H1 (cell line): ENCODE results near the gene WASF3. TPM values are rescaled to one million over a fixed set of nuclear protein-coding genes. Genes with fewer than 3 reads are reported as not detected.

Experiments used
- CTCF ChIA-PET: fragments of 300-600 bp; sonication (Branson Sonifier 250); formaldehyde crosslinking; loops from one replicate; lab custom pipeline; 2021; ENCODE audit not compliant: partially characterized antibody; lab: Charles Lee
- POLR2A ChIA-PET: fragments of 300-600 bp; sonication (Branson Sonifier 250); formaldehyde crosslinking; loops from one replicate; lab custom pipeline; 2021; ENCODE audit warnings: inconsistent platforms; ENCODE audit not compliant: partially characterized antibody; lab: Charles Lee
- DNase-seq, 2 experiments: peaks; one replicate each; pipeline versions ENCODE4 v3.0.0 to v3.0.0-alpha.2; 2010 to 2022; ENCODE audit warnings: low spot score in 2 of 2, low read depth in 1 of 2, mixed read lengths in 1 of 2
- FAIRE-seq: peaks from 2 replicates; lab custom pipeline; 2011; peaks lifted over from hg19 to GRCh38; lab: Jason Lieb, UNC
- H2AFZ ChIP-seq: 2 replicates; pipeline ENCODE4 v1.8.1; 2012; ENCODE audit warnings: low read length, inconsistent platforms
- H2AK5ac ChIP-seq: 2 replicates; pipeline ENCODE4 v1.6.1; 2013; ENCODE audit warnings: low read depth, low read length
- H2BK120ac ChIP-seq: replicated peaks from 2 replicates; pipeline ENCODE3; 2013; ENCODE audit warnings: low read depth, low read length, inconsistent platforms
- H2BK12ac ChIP-seq: 2 replicates; pipeline ENCODE4 v1.6.1; 2013; ENCODE audit warnings: low read depth, low read length
- H2BK15ac ChIP-seq: 2 replicates; pipeline ENCODE4 v1.6.1; 2013; ENCODE audit warnings: low read length
- H2BK20ac ChIP-seq: 2 replicates; pipeline ENCODE4 v1.6.1; 2013; ENCODE audit warnings: low read length
- H2BK5ac ChIP-seq: 2 replicates; pipeline ENCODE4 v1.6.1; 2013; ENCODE audit warnings: low read depth, low read length
- H3K14ac ChIP-seq: 2 replicates; pipeline ENCODE4 v1.6.1; 2013; ENCODE audit warnings: inconsistent platforms; ENCODE audit not compliant: insufficient read length
- H3K18ac ChIP-seq: 2 replicates; pipeline ENCODE4 v1.6.1; 2013; ENCODE audit warnings: low read length; ENCODE audit errors: extremely low read depth
- H3K23ac ChIP-seq: 2 replicates; pipeline ENCODE4 v1.6.1; 2013; ENCODE audit warnings: inconsistent platforms; ENCODE audit not compliant: insufficient read length
- H3K23me2 ChIP-seq: 2 replicates; pipeline ENCODE4 v1.6.1; 2013; ENCODE audit warnings: low read depth, low read length
- H3K27ac ChIP-seq: 2 replicates; pipeline ENCODE4 v1.6.1; 2011; ENCODE audit warnings: low read depth, low read length, inconsistent platforms
- H3K27me3 ChIP-seq, 4 experiments: replicated peaks in 1 of 4; 1 replicate in 1 of 4; 2 replicates in 3 of 4; pipeline versions ENCODE4 v1.6.1 to v1.8.1; 2011 to 2013; ENCODE audit warnings: low read length in 3 of 4, mild to moderate bottlenecking in 3 of 4, inconsistent platforms in 2 of 4, mixed read lengths in 2 of 4, moderate library complexity in 1 of 4; ENCODE audit not compliant: control insufficient read depth in 3 of 4, insufficient read depth in 3 of 4; ENCODE audit errors: extremely low read depth in 1 of 4
- H3K36me3 ChIP-seq, 4 experiments: 2 replicates each; pipeline versions ENCODE4 v1.6.1 to v1.8.1; 2011 to 2013; ENCODE audit warnings: mild to moderate bottlenecking in 4 of 4, low read length in 3 of 4, moderate library complexity in 2 of 4, control low read depth in 1 of 4, inconsistent platforms in 1 of 4; ENCODE audit not compliant: insufficient read depth in 4 of 4, control insufficient read depth in 2 of 4
- H3K4ac ChIP-seq: replicated peaks from 2 replicates; pipeline ENCODE3; 2013; ENCODE audit warnings: low read length, low read depth, mixed read lengths, inconsistent platforms; ENCODE audit not compliant: insufficient read length
- H3K4me1 ChIP-seq, 4 experiments: replicated peaks in 1 of 4; 1 replicate in 1 of 4; 2 replicates in 3 of 4; pipeline versions ENCODE4 v1.6.1 to v1.8.1; 2011 to 2013; ENCODE audit warnings: low read length in 3 of 4, inconsistent platforms in 2 of 4, mixed read lengths in 1 of 4; ENCODE audit not compliant: insufficient read depth in 4 of 4, control insufficient read depth in 3 of 4
- H3K4me2 ChIP-seq, 2 experiments: 2 replicates each; pipeline versions ENCODE4 v1.6.1 to v1.8.1; 2011 to 2013; ENCODE audit warnings: low read depth in 2 of 2, low read length in 2 of 2, control low read depth in 1 of 2, inconsistent platforms in 1 of 2, mild to moderate bottlenecking in 1 of 2; ENCODE audit not compliant: insufficient read depth in 1 of 2
- H3K4me3 ChIP-seq, 4 experiments: fragments of 200-600, 300-600 bp in 1 of 4; sonication (generic), shearing (Covaris generic), sonication (Bioruptor Twin) in 1 of 4; 2 replicates each; pipeline versions ENCODE4 v1.5.1 to v1.8.1; 2011 to 2016; ENCODE audit warnings: low read length in 4 of 4, low read depth in 3 of 4, control low read depth in 2 of 4, inconsistent platforms in 2 of 4, mild to moderate bottlenecking in 2 of 4, mixed read lengths in 1 of 4, moderate library complexity in 1 of 4; ENCODE audit not compliant: insufficient read depth in 2 of 4; ENCODE audit errors: extremely low read depth in 1 of 4
- H3K56ac ChIP-seq: replicated peaks from 2 replicates; pipeline ENCODE3; 2013; ENCODE audit warnings: low read depth, mild to moderate bottlenecking, mixed read lengths, low read length, inconsistent platforms; ENCODE audit not compliant: insufficient read length
- H3K79me1 ChIP-seq: 2 replicates; pipeline ENCODE4 v1.6.1; 2013; ENCODE audit warnings: low read depth, low read length, control low read depth
- H3K79me2 ChIP-seq, 2 experiments: 2 replicates each; pipeline versions ENCODE4 v1.6.1 to v1.8.1; 2012 to 2013; ENCODE audit warnings: low read length in 2 of 2, mild to moderate bottlenecking in 2 of 2, inconsistent platforms in 1 of 2; ENCODE audit not compliant: insufficient read depth in 2 of 2, control insufficient read depth in 1 of 2
- H3K9ac ChIP-seq, 4 experiments: replicated peaks in 1 of 4; 1 replicate in 1 of 4; 2 replicates in 3 of 4; pipeline versions ENCODE4 v1.6.1 to v1.8.1; 2011 to 2013; ENCODE audit warnings: low read depth in 3 of 4, low read length in 3 of 4, control low read depth in 2 of 4, mild to moderate bottlenecking in 2 of 4, moderate library complexity in 2 of 4, inconsistent platforms in 1 of 4; ENCODE audit errors: extremely low read depth in 1 of 4
- H3K9me3 ChIP-seq, 2 experiments: 2 replicates each; pipeline versions ENCODE4 v1.6.1 to v1.8.1; 2012 to 2013; ENCODE audit warnings: mild to moderate bottlenecking in 2 of 2, moderate library complexity in 2 of 2, control low read depth in 1 of 2, inconsistent platforms in 1 of 2, low read depth in 1 of 2, low read length in 1 of 2, mixed read lengths in 1 of 2; ENCODE audit not compliant: insufficient read depth in 2 of 2
- H4K20me1 ChIP-seq, 2 experiments: replicated peaks in 1 of 2; 2 replicates each; pipeline versions ENCODE3 to v1.8.1; 2011 to 2013; ENCODE audit warnings: inconsistent platforms in 2 of 2, low read length in 2 of 2, mild to moderate bottlenecking in 1 of 2; ENCODE audit not compliant: insufficient read depth in 2 of 2, control insufficient read depth in 1 of 2
- H4K5ac ChIP-seq: 2 replicates; pipeline ENCODE4 v1.6.1; 2013; ENCODE audit warnings: low read length, low read depth, mixed read lengths, inconsistent platforms; ENCODE audit not compliant: insufficient read length
- H4K8ac ChIP-seq: 2 replicates; pipeline ENCODE4 v1.8.0; 2013; ENCODE audit warnings: mild to moderate bottlenecking, moderate library complexity, low read length, inconsistent platforms; ENCODE audit not compliant: insufficient read depth; ENCODE audit errors: extremely low read depth
- H4K91ac ChIP-seq: replicated peaks from 2 replicates; pipeline ENCODE3; 2013; ENCODE audit warnings: low read length, mixed read lengths, inconsistent platforms; ENCODE audit not compliant: insufficient read length
- EZH2 ChIP-seq: fragments of 200-600 bp; sonication (generic); IDR thresholded peaks from 2 replicates; pipeline ENCODE4 v1.7.1; 2012; ENCODE audit warnings: low read depth, mild to moderate bottlenecking, moderate library complexity, low read length, inconsistent platforms; ENCODE audit not compliant: severe bottlenecking
- POLR2A ChIP-seq, 2 experiments: IDR thresholded peaks; 1 replicate in 1 of 2; 2 replicates in 1 of 2; pipeline ENCODE4 v1.6.1; 2011; ENCODE audit warnings: low read depth in 2 of 2, low read length in 2 of 2, mild to moderate bottlenecking in 2 of 2; ENCODE audit errors: control extremely low read depth in 1 of 2
- SP4 ChIP-seq: IDR thresholded peaks from 2 replicates; pipeline ENCODE4 v1.6.1; 2012; ENCODE audit warnings: low read length, inconsistent platforms
- ZNF274 ChIP-seq: IDR thresholded peaks from 2 replicates; pipeline ENCODE4 v1.7.0; 2012; ENCODE audit warnings: low read length, borderline replicate concordance; ENCODE audit errors: extremely low read depth
- WGBS, 2 experiments: shearing (Covaris generic) in 1 of 2; methylation state at CpG; one replicate each; pipeline versions ENCODE4 v1.1.6 to v1.1.7; 2013 to 2015; ENCODE audit warnings: low lambda C conversion rate in 2 of 2, mixed read lengths in 2 of 2, inconsistent platforms in 1 of 2, low coverage in 1 of 2, missing lambda C conversion rate in 1 of 2; ENCODE audit not compliant: insufficient replicate concordance in 2 of 2, insufficient coverage in 1 of 2, insufficient read length in 1 of 2; ENCODE audit errors: extremely low coverage in 1 of 2, missing lambda C conversion rate in 1 of 2; 5-methylcytosine and 5-hydroxymethylcytosine counted together
- polyA plus RNA-seq, 7 experiments: library from polyadenylated mRNA; depleted of rRNA in 3 of 7; stranded (reverse) in 5 of 7; unstranded in 2 of 7; fragments of >200 nt in 5 of 7; fragments of 200-250 nt in 2 of 7; gene quantifications; 1 replicate in 5 of 7; 2 replicates in 1 of 7; 4 replicates in 1 of 7; pipeline versions ENCODE4 v1.2.1 to v1.2.3, GENCODE V29; 2011 to 2013; ENCODE audit warnings: missing spikeins in 2 of 7, mixed read lengths in 2 of 7
- total RNA-seq: library from RNA; stranded (reverse); fragmentation: NEBNext Ultra II Directional; extraction: Animal tissue kit (Norgen Biotek cat#: 25700); gene quantifications from 2 replicates; pipeline ENCODE4 v1.2.1, GENCODE V29; 2021
- TF ChIP-seq, protein P1 (sequence below): IDR thresholded peaks from 2 replicates; pipeline ENCODE4 v1.6.1; 2011; ENCODE audit warnings: low read length, improper control_type of control experiment

The WASF3 gene
- total and polyA plus RNA-seq, 2 of the 8 experiments (the other 6 are each of a cell fraction or from before 2014, with no cell fraction given) = 18.7 to 39.8 TPM

DNA sequence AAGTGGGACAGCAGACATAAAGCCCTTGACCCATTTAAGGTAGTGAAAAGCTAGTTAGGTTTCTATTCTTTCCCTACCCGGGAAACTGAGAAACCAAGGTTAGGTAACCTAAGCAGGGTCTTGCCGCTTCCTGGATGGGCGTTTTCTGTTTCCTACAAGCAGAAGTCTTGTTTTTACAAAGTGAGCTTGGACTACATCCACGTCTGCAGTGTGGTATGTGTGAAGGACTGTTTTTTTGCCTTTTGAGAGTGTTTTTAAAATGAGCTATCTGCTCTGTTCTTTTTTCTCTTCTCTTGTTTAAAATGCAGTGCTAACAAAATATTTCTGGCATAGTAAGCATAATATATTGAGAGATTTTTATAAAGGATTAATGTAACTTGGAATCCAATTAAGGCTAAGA, 153.7 kb downstream of the WASF3 start:
- Histone ChIP-seq H2BK15ac (no peak overlapping the region), H4K20me1 (no peaks in the 10 kb centered on the region), H2BK12ac (no peak overlapping the region), H3K14ac (no peak overlapping the region), H3K9me3 (peaks cover 6 to 7% of the 10 kb centered on the region in 2 experiments; a peak in 2 of 4 replicates), H4K91ac (no peak overlapping the region), H3K18ac (no peak overlapping the region), H3K23me2 (no peaks in the 10 kb centered on the region), H2AFZ (no peak overlapping the region), H3K4me3 (no peak overlapping the region), H3K27ac (no peak overlapping the region), H3K56ac (no peak overlapping the region), H2AK5ac (no peak overlapping the region), H2BK120ac (no peak overlapping the region), H3K27me3 (no peaks in the 10 kb centered on the region), H3K4me2 (no peak overlapping the region), H4K5ac (no peak overlapping the region), H3K4me1 (peaks cover 1 to 10% (median 4%) of the 10 kb centered on the region in 4 experiments; a peak in 5 of 7 replicates), H2BK20ac (no peak overlapping the region), H3K23ac (no peak overlapping the region), H3K79me1 (no peaks in the 10 kb centered on the region), H2BK5ac (no peak overlapping the region), H4K8ac (no peak overlapping the region), H3K9ac (no peak overlapping the region), H3K36me3 (no peaks in the 10 kb centered on the region), H3K4ac (no peak overlapping the region), H3K79me2 (no peaks in the 10 kb centered on the region)
- WGBS, 2 experiments = 86% methylated on average over 4 of the region's 4 CpGs; no CpG with 5 or more reads in 1 of the 2 experiments
- FAIRE-seq (no peak), DNase-seq (no peak)
- TF ChIP-seq, protein P1, sequence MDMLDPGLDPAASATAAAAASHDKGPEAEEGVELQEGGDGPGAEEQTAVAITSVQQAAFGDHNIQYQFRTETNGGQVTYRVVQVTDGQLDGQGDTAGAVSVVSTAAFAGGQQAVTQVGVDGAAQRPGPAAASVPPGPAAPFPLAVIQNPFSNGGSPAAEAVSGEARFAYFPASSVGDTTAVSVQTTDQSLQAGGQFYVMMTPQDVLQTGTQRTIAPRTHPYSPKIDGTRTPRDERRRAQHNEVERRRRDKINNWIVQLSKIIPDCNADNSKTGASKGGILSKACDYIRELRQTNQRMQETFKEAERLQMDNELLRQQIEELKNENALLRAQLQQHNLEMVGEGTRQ = no peak
- TF ChIP-seq POLR2A (IDR thresholded peaks at IDR 0.05; ENCODE audit: control extremely low read depth in 1 of 2, low read depth in 2 of 2, low read length in 2 of 2) (no peak), ZNF274 (no peak), EZH2 (no peak), SP4 (no peak)
- ChIA-PET CTCF (interaction anchor here (0.8 to 11.9 kb wide), 7 partner anchors 8 to 232 kb away, joined by 3 to 131 read pairs (median 4); no protein-coding TSS in a partner anchor), POLR2A (interaction anchor here (0.6 kb wide), 1 partner anchor 128 kb away, joined by 3 read pairs; no protein-coding TSS in a partner anchor)
